ENCODE results near the gene PSMB7.

The PSMB7 gene

DNA sequence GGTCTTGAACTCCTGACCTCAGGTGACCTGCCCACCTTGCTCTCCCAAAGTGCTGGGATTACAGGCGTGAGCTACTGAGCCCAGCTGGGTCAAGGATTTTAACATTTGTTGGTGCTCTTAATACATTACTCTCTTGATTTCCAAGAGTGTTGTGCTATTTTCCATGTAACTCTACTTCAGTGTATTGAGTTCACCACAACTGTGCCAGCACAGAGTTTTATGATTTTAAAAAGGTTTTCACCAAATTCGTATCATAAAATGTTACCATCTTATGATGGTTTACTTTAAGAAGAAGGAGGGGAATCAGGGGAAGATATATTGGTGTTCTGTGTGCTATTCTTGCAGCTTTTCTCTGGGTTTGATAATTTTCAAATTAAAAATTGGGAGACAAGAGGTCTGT lies 28.4 kb upstream of the PSMB7 start:
- Histone ChIP-seq H3K4me3 (ENCODE audit: low read depth in 1 of 5, low read length in 5 of 5) (no peak overlapping the region), H3K27me3 (ENCODE audit: control insufficient read depth in 5 of 5, insufficient read depth in 4 of 5, low read length in 5 of 5) (peaks cover 0 to 12% (median 9%) of the 10 kb centered on the region in 5 donors), H3K4me1 (ENCODE audit: control insufficient read depth in 5 of 5, insufficient read depth in 5 of 5, low read length in 5 of 5) (no peaks in the 10 kb centered on the region), H3K9ac (ENCODE audit: low read length in 5 of 5) (no peak overlapping the region), H3K27ac (ENCODE audit: low read depth, low read length) (no peak overlapping the region), H3K36me3 (ENCODE audit: control insufficient read depth in 5 of 5, insufficient read depth in 5 of 5, low read length in 5 of 5) (no peaks in the 10 kb centered on the region), H3K9me3 (ENCODE audit: control insufficient read depth in 5 of 5, low read length in 5 of 5) (peaks cover 7 to 13% (median 10%) of the 10 kb centered on the region in 5 donors)

GRCh38 chr9:124442826-124443225 lies 27.6 kb upstream of the PSMB7 start:
- Histone ChIP-seq H3K9ac (ENCODE audit: low read length in 5 of 5) (no peak overlapping the region), H3K27ac (ENCODE audit: low read depth, low read length) (no peak overlapping the region), H3K9me3 (ENCODE audit: control insufficient read depth in 5 of 5, low read length in 5 of 5) (peaks cover 7 to 14% (median 11%) of the 10 kb centered on the region in 5 donors), H3K4me3 (ENCODE audit: low read depth in 1 of 5, low read length in 5 of 5) (no peak overlapping the region), H3K27me3 (ENCODE audit: control insufficient read depth in 5 of 5, insufficient read depth in 4 of 5, low read length in 5 of 5) (peaks cover 0 to 12% (median 6%) of the 10 kb centered on the region in 5 donors), H3K4me1 (ENCODE audit: control insufficient read depth in 5 of 5, insufficient read depth in 5 of 5, low read length in 5 of 5) (no peaks in the 10 kb centered on the region), H3K36me3 (ENCODE audit: control insufficient read depth in 5 of 5, insufficient read depth in 5 of 5, low read length in 5 of 5) (no peaks in the 10 kb centered on the region)

GRCh38 chr9:124442379-124442778 lies 27.1 kb upstream of the PSMB7 start:
- Histone ChIP-seq H3K36me3 (ENCODE audit: control insufficient read depth in 5 of 5, insufficient read depth in 5 of 5, low read length in 5 of 5) (no peaks in the 10 kb centered on the region), H3K4me3 (ENCODE audit: low read depth in 1 of 5, low read length in 5 of 5) (no peak overlapping the region), H3K9ac (ENCODE audit: low read length in 5 of 5) (no peak overlapping the region), H3K4me1 (ENCODE audit: control insufficient read depth in 5 of 5, insufficient read depth in 5 of 5, low read length in 5 of 5) (no peaks in the 10 kb centered on the region), H3K27ac (ENCODE audit: low read depth, low read length) (no peak overlapping the region), H3K9me3 (ENCODE audit: control insufficient read depth in 5 of 5, low read length in 5 of 5) (peaks cover 7 to 14% (median 11%) of the 10 kb centered on the region in 5 donors), H3K27me3 (ENCODE audit: control insufficient read depth in 5 of 5, insufficient read depth in 4 of 5, low read length in 5 of 5) (peaks cover 0 to 12% (median 6%) of the 10 kb centered on the region in 5 donors)

DNA sequence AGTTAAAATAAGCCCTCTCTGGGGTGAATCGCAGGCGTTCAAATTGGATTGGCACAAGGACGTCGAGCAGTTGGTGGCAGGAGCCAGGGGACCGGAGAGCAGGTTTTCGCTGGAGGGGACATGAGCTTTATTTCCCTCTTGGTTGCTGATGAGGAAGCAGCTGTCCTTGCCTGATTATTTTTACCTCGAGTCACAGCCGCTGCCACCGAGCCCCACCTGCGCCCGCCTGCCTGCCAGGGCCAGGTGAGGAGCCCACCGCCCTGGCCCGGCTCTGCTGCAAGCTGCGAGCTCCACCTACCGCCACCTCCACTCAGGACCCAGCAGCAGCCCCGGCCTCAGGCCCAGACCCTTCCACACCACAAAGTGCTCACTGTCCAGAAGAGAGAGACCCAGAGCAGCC lies 26.0 kb upstream of the PSMB7 start:
- no peak overlapping the region for H3K27ac ChIP-seq (ENCODE audit: low read depth, low read length)
- H3K9ac ChIP-seq (ENCODE audit: low read length in 5 of 5) = no peak overlapping the region
- H3K36me3 ChIP-seq (ENCODE audit: control insufficient read depth in 5 of 5, insufficient read depth in 5 of 5, low read length in 5 of 5) = no peaks in the 10 kb centered on the region
- H3K27me3 ChIP-seq (ENCODE audit: control insufficient read depth in 5 of 5, insufficient read depth in 4 of 5, low read length in 5 of 5) = peaks cover 0 to 8% (median 6%) of the 10 kb centered on the region in 5 donors
- no peak overlapping the region for H3K4me3 ChIP-seq (ENCODE audit: low read depth in 1 of 5, low read length in 5 of 5)
- H3K4me1 ChIP-seq (ENCODE audit: control insufficient read depth in 5 of 5, insufficient read depth in 5 of 5, low read length in 5 of 5) = no peaks in the 10 kb centered on the region
- peaks cover 7 to 14% (median 11%) of the 10 kb centered on the region in 5 donors for H3K9me3 ChIP-seq (ENCODE audit: control insufficient read depth in 5 of 5, low read length in 5 of 5)

- Histone ChIP-seq H3K9me3 (ENCODE audit: control insufficient read depth in 5 of 5, low read length in 5 of 5) (peaks cover 7 to 14% (median 11%) of the 10 kb centered on the region in 5 donors), H3K4me3 (ENCODE audit: low read depth in 1 of 5, low read length in 5 of 5) (no peak overlapping the region), H3K27ac (ENCODE audit: low read depth, low read length) (no peak overlapping the region), H3K27me3 (ENCODE audit: control insufficient read depth in 5 of 5, insufficient read depth in 4 of 5, low read length in 5 of 5) (peaks cover 0 to 8% (median 6%) of the 10 kb centered on the region in 5 donors), H3K4me1 (ENCODE audit: control insufficient read depth in 5 of 5, insufficient read depth in 5 of 5, low read length in 5 of 5) (no peaks in the 10 kb centered on the region), H3K36me3 (ENCODE audit: control insufficient read depth in 5 of 5, insufficient read depth in 5 of 5, low read length in 5 of 5) (no peaks in the 10 kb centered on the region), H3K9ac (ENCODE audit: low read length in 5 of 5) (no peak overlapping the region)
These were observed 25.5 kb upstream of the PSMB7 start for GRCh38 chr9:124440786-124441185.

- Histone ChIP-seq H3K27ac (ENCODE audit: low read depth, low read length) (no peak overlapping the region), H3K4me1 (ENCODE audit: control insufficient read depth in 5 of 5, insufficient read depth in 5 of 5, low read length in 5 of 5) (no peaks in the 10 kb centered on the region), H3K9ac (ENCODE audit: low read length in 5 of 5) (no peak overlapping the region), H3K4me3 (ENCODE audit: low read depth in 1 of 5, low read length in 5 of 5) (no peak overlapping the region), H3K9me3 (ENCODE audit: control insufficient read depth in 5 of 5, low read length in 5 of 5) (peaks cover 7 to 14% (median 11%) of the 10 kb centered on the region in 5 donors), H3K36me3 (ENCODE audit: control insufficient read depth in 5 of 5, insufficient read depth in 5 of 5, low read length in 5 of 5) (no peaks in the 10 kb centered on the region), H3K27me3 (ENCODE audit: control insufficient read depth in 5 of 5, insufficient read depth in 4 of 5, low read length in 5 of 5) (peaks cover 0 to 8% (median 6%) of the 10 kb centered on the region in 5 donors)
These were observed 24.5 kb upstream of the PSMB7 start for GRCh38 chr9:124439686-124440243.

DNA sequence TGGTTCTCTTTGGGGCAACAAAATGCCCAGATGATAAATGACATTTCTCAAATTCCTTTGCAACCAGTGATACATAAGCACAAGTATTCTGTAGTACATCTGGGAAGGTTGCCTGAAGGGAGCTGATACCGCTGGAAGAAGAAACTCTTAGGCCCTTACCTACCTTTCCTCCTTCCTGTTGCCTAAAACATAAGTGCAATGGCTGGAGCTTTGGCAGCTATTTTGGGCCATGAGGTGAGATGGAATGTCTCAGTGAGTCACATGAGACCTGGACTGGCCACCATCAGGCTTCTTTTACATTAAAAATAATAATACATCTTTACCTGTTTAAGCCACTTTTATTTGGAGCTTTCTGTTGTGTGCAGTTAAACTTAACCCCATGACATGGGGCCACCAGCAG lies 23.8 kb upstream of the PSMB7 start:
- H3K27me3 ChIP-seq (ENCODE audit: control insufficient read depth in 5 of 5, insufficient read depth in 4 of 5, low read length in 5 of 5) = peaks cover 0 to 8% (median 6%) of the 10 kb centered on the region in 5 donors
- H3K36me3 ChIP-seq (ENCODE audit: control insufficient read depth in 5 of 5, insufficient read depth in 5 of 5, low read length in 5 of 5) = no peaks in the 10 kb centered on the region
- no peak overlapping the region for H3K27ac ChIP-seq (ENCODE audit: low read depth, low read length)
- H3K9ac ChIP-seq (ENCODE audit: low read length in 5 of 5) = no peak overlapping the region
- H3K4me3 ChIP-seq (ENCODE audit: low read depth in 1 of 5, low read length in 5 of 5) = no peak overlapping the region
- no peaks in the 10 kb centered on the region for H3K4me1 ChIP-seq (ENCODE audit: control insufficient read depth in 5 of 5, insufficient read depth in 5 of 5, low read length in 5 of 5)
- peaks cover 7 to 14% (median 11%) of the 10 kb centered on the region in 5 donors for H3K9me3 ChIP-seq (ENCODE audit: control insufficient read depth in 5 of 5, low read length in 5 of 5)

- Histone ChIP-seq H3K27ac (ENCODE audit: low read depth, low read length) (no peak overlapping the region), H3K9me3 (ENCODE audit: control insufficient read depth in 5 of 5, low read length in 5 of 5) (peaks cover 7 to 14% (median 11%) of the 10 kb centered on the region in 5 donors), H3K4me1 (ENCODE audit: control insufficient read depth in 5 of 5, insufficient read depth in 5 of 5, low read length in 5 of 5) (no peaks in the 10 kb centered on the region), H3K9ac (ENCODE audit: low read length in 5 of 5) (no peak overlapping the region), H3K4me3 (ENCODE audit: low read depth in 1 of 5, low read length in 5 of 5) (no peak overlapping the region), H3K27me3 (ENCODE audit: control insufficient read depth in 5 of 5, insufficient read depth in 4 of 5, low read length in 5 of 5) (peaks cover 0 to 8% (median 6%) of the 10 kb centered on the region in 5 donors), H3K36me3 (ENCODE audit: control insufficient read depth in 5 of 5, insufficient read depth in 5 of 5, low read length in 5 of 5) (no peaks in the 10 kb centered on the region)
These were observed 22.8 kb upstream of the PSMB7 start for GRCh38 chr9:124438091-124438490.

DNA sequence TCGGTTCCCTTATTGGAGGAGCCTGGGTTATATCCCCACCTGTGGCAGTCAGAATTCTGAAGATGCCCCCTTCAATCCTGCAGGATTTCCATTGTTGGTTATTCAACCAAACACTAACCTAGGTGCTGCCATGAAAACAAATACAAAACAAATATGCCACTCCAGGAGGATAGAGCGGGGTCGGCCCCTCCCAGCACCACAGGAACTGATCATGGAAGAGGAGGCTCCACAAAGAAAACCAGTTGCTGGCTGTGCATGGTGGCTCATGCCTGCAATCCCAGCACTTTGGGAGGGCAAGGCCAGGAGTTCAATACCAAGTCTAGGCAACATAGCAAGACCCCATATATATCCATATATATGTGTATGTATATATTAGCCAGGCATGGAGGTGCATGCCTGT lies 21.8 kb upstream of the PSMB7 start:
- Histone ChIP-seq H3K36me3 (ENCODE audit: control insufficient read depth in 5 of 5, insufficient read depth in 5 of 5, low read length in 5 of 5) (no peaks in the 10 kb centered on the region), H3K9me3 (ENCODE audit: control insufficient read depth in 5 of 5, low read length in 5 of 5) (peaks cover 4 to 14% (median 7%) of the 10 kb centered on the region in 5 donors), H3K4me1 (ENCODE audit: control insufficient read depth in 5 of 5, insufficient read depth in 5 of 5, low read length in 5 of 5) (no peaks in the 10 kb centered on the region), H3K27ac (ENCODE audit: low read depth, low read length) (no peak overlapping the region), H3K4me3 (ENCODE audit: low read depth in 1 of 5, low read length in 5 of 5) (no peak overlapping the region), H3K27me3 (ENCODE audit: control insufficient read depth in 5 of 5, insufficient read depth in 4 of 5, low read length in 5 of 5) (peaks cover 0 to 8% (median 6%) of the 10 kb centered on the region in 5 donors), H3K9ac (ENCODE audit: low read length in 5 of 5) (no peak overlapping the region)

DNA sequence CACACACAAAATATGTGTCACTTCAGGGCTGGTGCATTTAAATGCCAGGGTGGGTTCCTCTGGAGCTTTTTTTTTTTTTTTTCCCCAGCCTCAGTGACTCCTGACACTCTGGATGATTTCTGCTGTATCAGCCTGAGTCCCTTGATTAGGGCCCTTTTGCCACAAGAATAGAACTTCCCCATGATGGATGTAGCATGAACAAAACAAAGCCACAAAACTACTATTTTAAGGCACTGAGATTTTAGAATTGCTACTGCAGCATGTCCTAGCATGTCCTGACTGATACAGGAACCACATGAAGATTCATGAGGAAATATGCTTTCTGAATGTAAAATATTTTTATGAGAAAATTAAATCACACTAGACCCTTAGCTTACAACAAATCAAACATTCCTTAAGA lies 21.1 kb upstream of the PSMB7 start:
- Histone ChIP-seq H3K36me3 (ENCODE audit: control insufficient read depth in 5 of 5, insufficient read depth in 5 of 5, low read length in 5 of 5) (no peaks in the 10 kb centered on the region), H3K27ac (ENCODE audit: low read depth, low read length) (no peak overlapping the region), H3K4me1 (ENCODE audit: control insufficient read depth in 5 of 5, insufficient read depth in 5 of 5, low read length in 5 of 5) (peaks cover 0 to 5% (median 3%) of the 10 kb centered on the region in 5 donors), H3K27me3 (ENCODE audit: control insufficient read depth in 5 of 5, insufficient read depth in 4 of 5, low read length in 5 of 5) (peaks cover 0 to 8% (median 6%) of the 10 kb centered on the region in 5 donors), H3K9ac (ENCODE audit: low read length in 5 of 5) (no peak overlapping the region), H3K9me3 (ENCODE audit: control insufficient read depth in 5 of 5, low read length in 5 of 5) (peaks cover 4 to 14% (median 7%) of the 10 kb centered on the region in 5 donors), H3K4me3 (ENCODE audit: low read depth in 1 of 5, low read length in 5 of 5) (no peak overlapping the region)

All from subcutaneous abdominal adipose tissue (tissue), 5 donors.